Epithelial cell of proximal tubule (primary cell): ENCODE data around the gene TOM1. TPM values are rescaled to one million over a fixed set of nuclear protein-coding genes. Genes with fewer than 3 reads are reported as not detected.
"Not testable (repeated sequence)": the region's sequence is repeated elsewhere in the genome, so short reads cannot be mapped to it uniquely, and the experiment has no call there.

Experiments
- DNase-seq: peaks from one replicate; pipeline ENCODE4 v3.0.0-alpha.2; 2011; ENCODE audit warnings: low read depth
- H3K4me3 ChIP-seq: 2 replicates; pipeline ENCODE4 v1.5.1; 2011; ENCODE audit warnings: low read depth, mild to moderate bottlenecking, low read length
- CTCF ChIP-seq: conservative IDR thresholded peaks from 2 replicates; pipeline ENCODE4 v1.5.1; 2012; ENCODE audit warnings: low read depth, mild to moderate bottlenecking, low read length
- total RNA-seq: library from RNA; depleted of rRNA; stranded (reverse); fragments of >200 nt; gene quantifications from 2 replicates; pipeline ENCODE4 v1.2.3, GENCODE V29; 2015

The TOM1 gene
- total RNA-seq, 1 donor from 2014 or later, result 24.0 TPM

- H3K4me3 ChIP-seq, result no peak overlapping the region
- no peak for TF ChIP-seq CTCF
- DNase-seq, result peak; percentile 66
Measured at GRCh38 chr22:35357883-35358621, 58.4 kb downstream of the TOM1 start.

GRCh38 chr22:35359380-35360065 is 59.8 kb downstream of the TOM1 start:
- DNase-seq, result no peak
- no peak overlapping the region for H3K4me3 ChIP-seq
- no peak for TF ChIP-seq CTCF

- no peak for TF ChIP-seq CTCF
- H3K4me3 ChIP-seq, result no peak overlapping the region
- no peak for DNase-seq
Measured at GRCh38 chr22:35361001-35361558, 61.4 kb downstream of the TOM1 start.

- no peak for TF ChIP-seq CTCF
- no peak overlapping the region for H3K4me3 ChIP-seq
- no peak for DNase-seq
Measured at GRCh38 chr22:35363566-35364086, 63.9 kb downstream of the TOM1 start.

- not testable (repeated sequence) for DNase-seq, H3K4me3 ChIP-seq
Measured at GRCh38 chr22:35364230-35364629, 64.5 kb downstream of the TOM1 start.

GRCh38 chr22:35367331-35367886 is 67.7 kb downstream of the TOM1 start:
- TF ChIP-seq CTCF, result no peak

GRCh38 chr22:35368386-35368785 is 68.7 kb downstream of the TOM1 start:
- DNase-seq, result no peak
- no peak overlapping the region for H3K4me3 ChIP-seq
- no peak for TF ChIP-seq CTCF

More at GRCh38 chr22:35367331-35367886, 67.7 kb downstream of the TOM1 start:
- DNase-seq, result no peak
- H3K4me3 ChIP-seq, result no peak overlapping the region
